GM18519 (cell line): ENCODE measurements around the gene SURF1.
A peak's percentile ranks its signal among the peaks of the same experiment; 100 is the strongest.
"Not testable (repeated sequence)": the region's sequence is repeated elsewhere in the genome, so short reads cannot be mapped to it uniquely, and the experiment has no call there.

ENCODE experiments used
- ATAC-seq: cut with Tn5 transposase; IDR thresholded peaks from one replicate; pipeline ENCODE4 v1.9.1; 2021; ENCODE audit warnings: mild to moderate bottlenecking, moderate library complexity; ENCODE audit not compliant: unreplicated experiment, low FRiP score

The SURF1 gene

GRCh38 chr9:133346021-133346785, 10.1 kb downstream of the SURF1 start:
- no peak for ATAC-seq

GRCh38 chr9:133345596-133345995, 10.7 kb downstream of the SURF1 start:
- ATAC-seq = no peak

GRCh38 chr9:133344979-133345378, 11.3 kb downstream of the SURF1 start:
- ATAC-seq = no peak

GRCh38 chr9:133344071-133344470, 12.2 kb downstream of the SURF1 start:
- ATAC-seq = no peak

- ATAC-seq = no peak
These were observed 13.7 kb downstream of the SURF1 start for GRCh38 chr9:133342570-133342969.

- ATAC-seq = no peak
These were observed 14.2 kb downstream of the SURF1 start for GRCh38 chr9:133342069-133342406.

- no peak for ATAC-seq
These were observed 14.8 kb downstream of the SURF1 start for GRCh38 chr9:133341369-133342068.

- ATAC-seq = no peak
These were observed 15.4 kb downstream of the SURF1 start for GRCh38 chr9:133340916-133341315.

- ATAC-seq = no peak
These were observed 16.0 kb downstream of the SURF1 start for GRCh38 chr9:133340256-133340655.

- no peak for ATAC-seq
These were observed 16.6 kb downstream of the SURF1 start for GRCh38 chr9:133339641-133340040.

GRCh38 chr9:133335924-133336811, 20.1 kb downstream of the SURF1 start, which contains the start of gene SURF6:
Gene SURF6 (minus strand): TSS chr9:133336188. CDS start chr9:133336132, 56 bp downstream.
- ATAC-seq = peak; percentile 70

GRCh38 chr9:133334888-133335287, 21.4 kb downstream of the SURF1 start:
- not testable (repeated sequence) for ATAC-seq

- ATAC-seq = no peak
These were observed 22.1 kb downstream of the SURF1 start for GRCh38 chr9:133334161-133334560.

- ATAC-seq = no peak
These were observed 22.7 kb downstream of the SURF1 start for GRCh38 chr9:133333566-133333965.

GRCh38 chr9:133333011-133333410, 23.3 kb downstream of the SURF1 start:
- no peak for ATAC-seq

GRCh38 chr9:133332381-133332730, 23.9 kb downstream of the SURF1 start:
- no peak for ATAC-seq

GRCh38 chr9:133331641-133332380, 24.5 kb downstream of the SURF1 start:
- ATAC-seq = no peak

- no peak for ATAC-seq
These were observed 25.1 kb downstream of the SURF1 start for GRCh38 chr9:133331221-133331620.

GRCh38 chr9:133329306-133330156, 26.8 kb downstream of the SURF1 start:
- ATAC-seq = not testable (repeated sequence)
